ENCODE results near the gene ZCCHC2. TPM values are rescaled to one million over a fixed set of nuclear protein-coding genes. Genes with fewer than 3 reads are reported as not detected.

The ZCCHC2 gene
- total and polyA plus RNA-seq, 2 of the 13 experiments (the other 11 are each of a cell fraction or from before 2014, with no cell fraction given), result 62.5 to 76.1 TPM

- TF ChIP-seq RNF219 (CRISPR knock-in tag; IDR thresholded peaks at IDR 0.05) (no peak), HNRNPK (IDR thresholded peaks at IDR 0.05; ENCODE audit: low read depth, low read length, poor library complexity, severe bottlenecking) (no peak), ELF1 (CRISPR knock-in tag; IDR thresholded peaks at IDR 0.05) (no peak), ZNF335 (CRISPR knock-in tag; IDR thresholded peaks at IDR 0.05) (no peak), MXD4 (CRISPR knock-in tag; IDR thresholded peaks at IDR 0.05) (no peak), ZNF3 (CRISPR knock-in tag; IDR thresholded peaks at IDR 0.05) (no peak), SNAPC5 (CRISPR knock-in tag; IDR thresholded peaks at IDR 0.05; ENCODE audit: borderline replicate concordance) (no peak), ZNF20 (CRISPR knock-in tag; IDR thresholded peaks at IDR 0.05) (no peak)
Measured at GRCh38 chr18:62625019-62625418, 102.2 kb downstream of the ZCCHC2 start (continued).

Other genes starting within 250 kb of the ZCCHC2 start
- gene TNFRSF11A, start 197.7 kb upstream of the ZCCHC2 start, total RNA-seq (2016; rRNA removed; fragmentation: Illumina TruSeq; extraction: Trizol), result 3.6 and 4.6 TPM in 2 replicates
- gene TNFRSF11A, start 197.7 kb upstream of the ZCCHC2 start, polyA plus RNA-seq (2011; rRNA removed), result 6.4 and 8.2 TPM in 2 replicates
- gene PHLPP1, start 192.5 kb downstream of the ZCCHC2 start, total RNA-seq (2016; rRNA removed; fragmentation: Illumina TruSeq; extraction: Trizol), result 18.5 and 19.8 TPM in 2 replicates
- 9.2 and 9.8 TPM in 2 replicates for gene PHLPP1, start 192.5 kb downstream of the ZCCHC2 start, polyA plus RNA-seq (2011; rRNA removed)